ENCODE results near the gene PLEKHA5.

PLEKHA5 gene

DNA sequence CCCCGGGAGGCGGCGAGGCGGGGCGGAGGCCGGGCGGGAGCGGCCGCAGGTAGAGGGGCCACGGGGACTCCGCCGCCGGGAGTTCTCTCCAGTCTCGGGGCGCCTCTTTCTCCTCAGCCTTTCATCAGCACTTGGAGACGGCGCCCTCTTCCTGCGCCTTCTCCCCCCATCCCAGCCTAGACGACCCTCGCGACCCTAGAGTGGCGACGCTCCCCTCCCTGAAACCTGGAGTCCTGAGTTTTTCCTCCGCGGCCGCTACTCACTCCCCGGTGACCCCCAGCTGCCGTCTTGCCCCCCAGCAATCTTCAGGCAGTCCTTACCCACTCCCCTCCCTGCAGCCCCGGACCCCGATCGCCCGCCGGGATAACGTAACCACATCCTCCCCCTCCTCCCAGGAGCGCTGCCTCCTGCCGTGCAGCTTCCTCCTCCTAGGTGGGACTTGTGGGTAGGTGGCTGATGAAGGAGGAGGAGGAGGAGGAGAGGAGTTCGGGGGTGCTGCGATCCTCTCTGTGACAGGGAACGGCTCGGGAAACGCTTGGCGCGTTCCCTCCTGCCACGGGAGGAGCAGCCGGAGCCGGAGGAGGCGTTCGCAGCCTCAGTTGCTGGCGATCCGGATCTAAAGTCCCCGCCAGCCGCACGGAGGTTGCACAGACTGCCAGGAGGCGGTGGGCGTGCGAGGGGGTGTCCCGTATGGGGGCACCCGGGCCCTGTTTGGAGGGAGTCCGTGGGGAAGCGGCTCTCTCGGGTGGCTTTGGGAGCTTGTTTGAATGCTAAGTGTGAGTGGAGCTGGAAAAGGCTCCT is 891 bp downstream of the PLEKHA5 start:
- TF ChIP-seq CTCF (IDR thresholded peaks at IDR 0.05; ENCODE audit: low read depth, low read length): no peak; the same call in 1 of the 2 replicates
- no peak for DNase-seq (ENCODE audit: extremely low read depth, low read depth)

DNA sequence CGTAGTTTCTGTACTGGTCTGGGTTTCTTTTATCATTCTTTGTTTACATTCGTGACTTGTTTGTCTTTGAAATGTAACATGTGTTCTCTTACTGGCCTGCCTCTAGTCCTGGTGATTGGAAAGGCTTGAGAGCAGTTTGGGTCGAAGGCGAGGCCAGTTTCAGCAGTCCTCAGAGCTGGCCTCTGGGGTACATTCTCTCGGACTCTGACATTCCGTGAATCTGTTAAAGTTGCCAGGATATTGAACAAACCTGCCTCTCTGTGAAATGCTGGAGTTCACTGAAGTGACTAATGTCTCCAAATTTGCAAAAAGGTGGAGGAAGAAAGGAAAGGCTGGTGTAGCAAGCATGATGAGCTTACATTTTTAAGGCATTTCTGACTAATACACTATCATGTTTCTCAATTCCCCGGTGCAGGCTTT is 1.5 kb downstream of the PLEKHA5 start:
- no peak for TF ChIP-seq CTCF (IDR thresholded peaks at IDR 0.05; ENCODE audit: low read depth, low read length)
- no peak for DNase-seq (ENCODE audit: extremely low read depth, low read depth)

DNA sequence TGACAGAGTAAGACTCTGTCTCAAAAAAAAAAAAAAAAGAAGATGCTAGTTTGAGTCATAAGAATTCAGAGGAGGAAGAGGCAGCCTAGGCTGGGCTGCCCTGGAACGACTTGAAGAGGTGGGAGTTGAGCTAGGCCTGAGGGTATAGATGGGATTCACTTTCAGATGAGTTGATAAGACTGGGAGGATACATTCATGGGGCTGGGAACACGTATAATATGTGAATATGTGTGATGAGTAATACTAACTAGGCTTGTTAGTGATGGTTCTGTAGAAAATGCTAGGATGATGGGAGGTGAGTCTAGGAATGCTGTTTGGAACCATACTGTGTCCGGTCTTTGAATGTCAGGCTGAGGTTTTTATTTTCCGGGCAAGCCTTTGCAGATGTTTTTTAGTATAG is 9.0 kb downstream of the PLEKHA5 start:
- no peak for TF ChIP-seq CTCF (IDR thresholded peaks at IDR 0.05; ENCODE audit: low read depth, low read length)
- DNase-seq (ENCODE audit: extremely low read depth, low read depth): no peak

DNA sequence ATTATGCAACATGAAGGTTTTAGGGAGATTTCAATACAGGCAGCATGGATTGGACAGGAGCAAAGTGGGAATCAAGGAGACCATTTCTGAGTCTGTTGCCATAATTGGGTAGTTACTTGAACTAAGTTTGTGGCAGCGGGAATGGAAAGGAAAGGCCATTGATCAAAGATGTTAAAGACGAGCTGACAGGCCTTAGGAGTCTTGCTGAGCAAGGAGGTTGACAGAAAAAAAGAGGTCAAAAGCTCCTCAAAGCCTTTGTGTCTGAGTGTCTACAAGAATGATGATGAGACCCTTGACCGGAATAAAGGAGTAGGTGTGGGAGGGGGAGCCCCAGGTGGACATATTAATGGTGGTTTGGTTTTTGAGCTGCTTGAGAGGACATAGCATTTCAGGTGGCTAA is 9.4 kb downstream of the PLEKHA5 start:
- DNase-seq (ENCODE audit: extremely low read depth, low read depth): no peak
- no peak for TF ChIP-seq CTCF (IDR thresholded peaks at IDR 0.05; ENCODE audit: low read depth, low read length)

GRCh38 chr12:19139615-19140194 is 10.2 kb downstream of the PLEKHA5 start:
- TF ChIP-seq CTCF (IDR thresholded peaks at IDR 0.05; ENCODE audit: low read depth, low read length): no peak
- DNase-seq (ENCODE audit: extremely low read depth, low read depth): no peak

- TF ChIP-seq CTCF (IDR thresholded peaks at IDR 0.05; ENCODE audit: low read depth, low read length): no peak
- DNase-seq (ENCODE audit: extremely low read depth, low read depth): no peak
Observed at GRCh38 chr12:19140381-19141236, 11.1 kb downstream of the PLEKHA5 start.

- TF ChIP-seq CTCF (IDR thresholded peaks at IDR 0.05; ENCODE audit: low read depth, low read length): no peak
- DNase-seq (ENCODE audit: extremely low read depth, low read depth): no peak
Observed at GRCh38 chr12:19142499-19142898, 13.0 kb downstream of the PLEKHA5 start.

Data from AG09319 (cell line).